ENCODE measurements around the gene STRBP. TPM values are rescaled to one million over a fixed set of nuclear protein-coding genes. Genes with fewer than 3 reads are reported as not detected.

The STRBP gene
- total RNA-seq, 1 donor from 2014 or later: 11.7 TPM

DNA sequence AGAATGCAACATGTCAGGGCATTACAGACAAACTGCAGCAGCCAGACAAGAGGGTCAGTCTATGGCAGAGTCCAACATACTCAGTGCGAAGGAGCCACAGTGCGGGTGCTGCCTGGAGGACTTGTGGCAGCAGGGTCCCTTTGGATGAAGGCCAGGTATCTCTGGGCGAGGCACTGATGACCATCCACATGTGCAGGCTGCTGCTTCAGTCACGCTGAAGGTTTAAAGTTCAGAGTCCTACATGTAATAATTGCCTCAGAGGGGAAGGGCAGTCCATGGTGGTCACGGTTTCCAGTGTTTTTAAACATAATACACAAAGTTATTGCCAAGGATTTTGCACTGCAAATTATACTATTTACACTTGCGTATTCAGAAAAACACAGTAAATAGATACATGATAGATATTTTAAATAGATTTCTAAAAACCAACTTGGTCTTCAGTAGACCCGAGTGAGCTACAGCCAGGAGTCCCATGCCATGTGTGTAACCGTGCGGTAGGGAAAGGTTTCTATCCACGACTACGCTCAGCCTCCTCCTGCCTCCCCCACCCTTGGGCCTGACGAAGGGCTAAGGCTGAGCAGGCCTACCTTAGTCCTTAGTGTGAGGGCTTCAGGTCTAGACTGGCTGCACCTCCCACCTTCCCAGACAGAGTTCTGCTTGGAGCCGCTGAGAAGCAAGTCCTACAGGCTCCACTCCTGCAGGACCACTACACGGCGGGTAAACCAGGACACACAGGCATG lies 158.7 kb downstream of the STRBP start:
- Mint-ChIP-seq H3K27me3 (ENCODE audit: low read depth) (no peaks in the 10 kb centered on the region), H3K27ac (ENCODE audit: unreplicated experiment) (no peak overlapping the region), H3K4me3 (ENCODE audit: unreplicated experiment) (no peak overlapping the region), H3K9me3 (ENCODE audit: low read depth) (no peaks in the 10 kb centered on the region), H3K36me3 (ENCODE audit: low read depth) (peaks cover 26% of the 10 kb centered on the region), H3K4me1 (ENCODE audit: low read depth) (no peaks in the 10 kb centered on the region)
- TF ChIP-seq, protein P1, sequence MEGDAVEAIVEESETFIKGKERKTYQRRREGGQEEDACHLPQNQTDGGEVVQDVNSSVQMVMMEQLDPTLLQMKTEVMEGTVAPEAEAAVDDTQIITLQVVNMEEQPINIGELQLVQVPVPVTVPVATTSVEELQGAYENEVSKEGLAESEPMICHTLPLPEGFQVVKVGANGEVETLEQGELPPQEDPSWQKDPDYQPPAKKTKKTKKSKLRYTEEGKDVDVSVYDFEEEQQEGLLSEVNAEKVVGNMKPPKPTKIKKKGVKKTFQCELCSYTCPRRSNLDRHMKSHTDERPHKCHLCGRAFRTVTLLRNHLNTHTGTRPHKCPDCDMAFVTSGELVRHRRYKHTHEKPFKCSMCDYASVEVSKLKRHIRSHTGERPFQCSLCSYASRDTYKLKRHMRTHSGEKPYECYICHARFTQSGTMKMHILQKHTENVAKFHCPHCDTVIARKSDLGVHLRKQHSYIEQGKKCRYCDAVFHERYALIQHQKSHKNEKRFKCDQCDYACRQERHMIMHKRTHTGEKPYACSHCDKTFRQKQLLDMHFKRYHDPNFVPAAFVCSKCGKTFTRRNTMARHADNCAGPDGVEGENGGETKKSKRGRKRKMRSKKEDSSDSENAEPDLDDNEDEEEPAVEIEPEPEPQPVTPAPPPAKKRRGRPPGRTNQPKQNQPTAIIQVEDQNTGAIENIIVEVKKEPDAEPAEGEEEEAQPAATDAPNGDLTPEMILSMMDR (IDR thresholded peaks at IDR 0.05): no peak
- no peak for DNase-seq (ENCODE audit: low spot score)

DNA sequence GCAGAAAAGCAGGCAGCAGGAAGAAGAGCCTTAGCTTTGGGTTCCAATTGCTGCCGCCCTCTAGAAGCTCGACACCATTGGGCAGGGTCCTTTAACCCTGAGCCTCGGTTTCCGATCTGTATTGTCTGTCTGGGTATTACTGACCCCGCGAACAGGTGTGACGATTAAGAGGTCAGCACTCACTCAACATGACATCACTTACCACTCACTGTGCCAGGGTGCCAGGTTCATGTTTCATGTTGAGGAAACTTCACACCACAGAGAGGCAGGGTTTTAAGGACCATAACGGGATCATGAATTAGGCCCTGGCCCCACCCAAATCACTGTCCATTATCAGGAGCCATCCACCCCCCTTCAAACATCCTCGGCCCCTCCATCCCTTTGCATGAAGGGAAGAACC lies 159.4 kb downstream of the STRBP start:
- no peak overlapping the region for H3K4me3 Mint-ChIP-seq (ENCODE audit: unreplicated experiment)
- TF ChIP-seq, protein P1 (IDR thresholded peaks at IDR 0.05): no peak
- no peaks in the 10 kb centered on the region for H3K4me1 Mint-ChIP-seq (ENCODE audit: low read depth)
- H3K36me3 Mint-ChIP-seq (ENCODE audit: low read depth): peaks cover 30% of the 10 kb centered on the region
- no peak overlapping the region for H3K27ac Mint-ChIP-seq (ENCODE audit: unreplicated experiment)
- H3K27me3 Mint-ChIP-seq (ENCODE audit: low read depth): no peaks in the 10 kb centered on the region
- H3K9me3 Mint-ChIP-seq (ENCODE audit: low read depth): no peaks in the 10 kb centered on the region
- DNase-seq (ENCODE audit: low spot score): no peak

GRCh38 chr9:123107639-123108285 lies 160.6 kb downstream of the STRBP start:
- TF ChIP-seq, protein P1 (IDR thresholded peaks at IDR 0.05): peak; percentile 12
- Mint-ChIP-seq H3K4me3 (ENCODE audit: unreplicated experiment) (no peak overlapping the region), H3K9me3 (ENCODE audit: low read depth) (no peaks in the 10 kb centered on the region), H3K36me3 (ENCODE audit: low read depth) (peaks cover 37% of the 10 kb centered on the region), H3K27ac (ENCODE audit: unreplicated experiment) (peak overlapping the region; percentile 45), H3K27me3 (ENCODE audit: low read depth) (no peaks in the 10 kb centered on the region), H3K4me1 (ENCODE audit: low read depth) (peaks cover 5% of the 10 kb centered on the region)
- no peak for DNase-seq (ENCODE audit: low spot score)

DNA sequence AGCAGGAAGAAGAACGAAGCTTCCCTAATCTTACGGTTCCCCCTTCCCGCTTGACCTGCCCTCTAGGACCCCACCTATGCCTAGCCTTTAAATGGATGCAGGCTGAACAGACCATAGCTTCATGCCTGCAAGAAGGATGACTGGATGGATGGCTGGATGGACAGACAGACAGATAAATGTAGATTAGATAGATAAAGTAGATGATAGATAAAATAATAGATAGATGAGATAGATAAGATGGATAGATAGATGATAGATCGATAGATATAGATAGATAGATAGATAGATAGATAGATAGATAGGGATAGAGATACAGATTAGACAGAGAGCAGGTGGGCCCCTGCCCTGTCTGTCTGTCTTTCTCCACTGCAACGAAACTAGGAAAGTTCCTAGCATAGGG lies 162.9 kb downstream of the STRBP start:
- Mint-ChIP-seq H3K27ac (ENCODE audit: unreplicated experiment) (peak overlapping the region; percentile 58), H3K9me3 (ENCODE audit: low read depth) (no peaks in the 10 kb centered on the region), H3K4me3 (ENCODE audit: unreplicated experiment) (no peak overlapping the region), H3K36me3 (ENCODE audit: low read depth) (peaks cover 49% of the 10 kb centered on the region), H3K27me3 (ENCODE audit: low read depth) (no peaks in the 10 kb centered on the region), H3K4me1 (ENCODE audit: low read depth) (peaks cover 21% of the 10 kb centered on the region)
- no peak for DNase-seq (ENCODE audit: low spot score)
- TF ChIP-seq, protein P1 (IDR thresholded peaks at IDR 0.05): no peak

DNA sequence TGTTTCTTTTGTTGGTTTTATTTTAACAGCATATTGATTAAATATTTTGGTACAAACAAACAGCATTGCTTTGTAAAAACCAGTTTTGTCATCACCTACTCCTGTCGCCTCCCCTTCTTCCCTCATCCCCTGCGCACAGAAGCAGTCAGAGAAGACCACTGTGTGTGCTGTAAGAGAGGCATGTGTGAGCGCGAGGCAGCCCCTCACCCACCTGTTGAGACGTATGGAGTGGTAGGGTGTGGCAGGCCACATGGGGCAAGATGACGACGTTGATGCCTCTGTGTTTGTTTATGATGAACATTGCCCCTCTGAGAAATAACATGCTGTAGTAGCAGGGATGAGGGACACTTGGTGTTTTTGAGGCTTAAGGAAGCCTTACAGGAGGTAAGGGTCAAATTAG lies 163.6 kb downstream of the STRBP start:
- peaks cover 49% of the 10 kb centered on the region for H3K36me3 Mint-ChIP-seq (ENCODE audit: low read depth)
- no peak overlapping the region for H3K27ac Mint-ChIP-seq (ENCODE audit: unreplicated experiment)
- TF ChIP-seq, protein P1 (IDR thresholded peaks at IDR 0.05): no peak
- no peaks in the 10 kb centered on the region for H3K9me3 Mint-ChIP-seq (ENCODE audit: low read depth)
- no peak for DNase-seq (ENCODE audit: low spot score)
- H3K4me3 Mint-ChIP-seq (ENCODE audit: unreplicated experiment): no peak overlapping the region
- H3K4me1 Mint-ChIP-seq (ENCODE audit: low read depth): peaks cover 21% of the 10 kb centered on the region
- no peaks in the 10 kb centered on the region for H3K27me3 Mint-ChIP-seq (ENCODE audit: low read depth)
